Kasumi-1 (cell line): Measurements from ENCODE around the gene DYNAP.
A peak's percentile ranks its signal among the peaks of the same experiment; 100 is the strongest.

ENCODE experiments used
- DNase-seq, 2 experiments: peaks; one replicate each; lab custom pipeline; 2025; lab: John Stamatoyannopoulos, UW

Gene DYNAP

DNA sequence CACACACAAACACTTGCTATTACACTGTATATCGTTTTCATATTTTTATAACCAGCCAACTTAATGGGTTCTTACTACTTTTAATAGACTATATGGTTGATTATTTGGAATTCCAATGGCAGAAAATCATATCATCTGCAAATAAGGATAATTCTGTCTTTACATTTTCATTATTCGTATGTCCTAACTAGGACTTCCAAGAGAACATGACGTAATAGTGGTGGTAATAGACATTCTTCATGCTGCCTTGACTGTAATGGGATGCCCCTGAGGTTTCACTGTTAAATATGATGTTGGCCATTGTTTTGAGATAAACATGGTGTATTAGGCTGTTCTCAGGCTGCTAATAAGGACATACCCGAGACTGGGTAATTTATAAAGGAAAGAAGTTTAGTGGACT is 45.2 kb downstream of the DYNAP start:
- no peak for DNase-seq

DNA sequence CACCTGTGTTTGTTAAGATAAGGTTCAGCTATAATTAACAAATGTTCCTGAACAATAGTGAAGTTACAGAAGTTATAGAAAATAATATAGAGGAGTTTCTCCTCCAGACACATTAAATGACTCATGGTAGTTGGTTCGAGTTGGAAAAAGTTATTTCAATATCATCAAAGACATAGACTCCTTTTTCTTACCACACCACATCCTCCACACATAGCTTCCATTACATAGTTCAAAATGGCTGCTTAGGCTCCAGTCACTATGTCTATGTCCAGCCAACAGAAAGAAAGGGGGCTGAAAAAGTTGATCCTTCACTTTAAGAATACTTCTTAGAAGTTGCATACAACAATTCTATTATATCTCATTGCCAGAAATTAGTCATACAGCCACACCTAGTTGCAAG is 50.7 kb downstream of the DYNAP start:
- DNase-seq, result no peak

DNA sequence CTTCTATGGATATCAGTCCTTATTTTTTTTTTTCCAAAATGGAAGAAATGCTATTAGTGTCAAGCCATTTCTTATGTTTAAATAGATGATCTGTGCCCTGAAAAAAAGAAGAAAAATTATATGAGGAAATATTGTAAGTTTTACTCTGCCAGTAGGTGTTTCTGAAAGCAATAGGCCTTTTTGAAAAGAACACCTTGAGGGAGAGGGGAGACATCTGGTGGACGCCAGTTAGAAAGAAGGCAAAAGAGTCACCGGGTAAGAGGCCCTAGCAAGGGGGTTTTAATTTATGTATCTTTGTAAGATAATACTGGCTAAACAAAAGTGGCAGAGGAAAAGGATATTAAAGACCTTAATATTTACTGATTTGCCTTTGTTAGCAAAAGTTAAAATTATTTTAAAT is 56.1 kb downstream of the DYNAP start:
- DNase-seq, result peak; percentile 71 to 80
